GM15510 (cell line): ENCODE measurements around the gene CFAP161.

Source experiments
- POLR2A ChIP-seq: IDR thresholded peaks from 3 replicates; pipeline ENCODE4 v1.6.1; 2011; ENCODE audit warnings: borderline replicate concordance; ENCODE audit not compliant: insufficient read length; ENCODE audit errors: extremely low read depth

The CFAP161 gene

DNA sequence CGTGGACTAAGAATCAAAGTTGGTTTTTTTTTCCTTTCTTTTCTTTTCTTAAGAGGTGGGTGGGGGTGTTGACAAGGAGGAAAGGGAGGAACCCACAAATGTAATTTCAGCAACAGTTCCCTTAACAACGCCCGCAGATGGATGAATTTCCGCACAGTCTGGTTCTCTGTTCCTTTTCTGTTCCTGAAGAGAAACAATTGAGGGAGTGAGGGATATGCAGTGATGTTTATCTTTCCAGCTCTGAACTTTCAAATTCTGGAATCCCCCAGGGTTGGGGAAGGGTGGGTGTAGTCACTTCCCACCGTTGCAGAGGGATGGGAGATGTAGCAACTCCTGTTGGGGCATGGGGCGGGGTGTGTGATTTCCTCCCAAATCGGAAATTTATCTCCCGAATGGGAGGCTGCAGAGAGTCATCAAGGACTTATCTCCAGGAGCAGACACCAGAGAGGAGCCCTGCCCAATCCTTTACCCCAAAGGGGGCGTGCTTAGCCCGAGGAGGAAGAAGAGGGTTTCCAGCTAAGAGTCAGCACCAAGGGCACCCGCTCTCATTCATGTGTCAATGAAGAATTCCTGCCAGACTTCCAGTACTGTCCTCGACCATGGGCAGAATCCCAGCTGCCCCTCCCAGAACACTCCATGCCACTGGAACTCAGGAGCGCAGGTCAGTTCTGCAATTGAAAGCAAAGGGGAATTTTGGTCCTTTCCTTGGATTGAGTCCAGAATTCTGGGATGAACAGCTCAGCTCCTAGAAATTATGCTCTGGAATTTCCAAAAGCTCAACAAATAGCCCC lies 35.0 kb upstream of the CFAP161 start:
- no peak for TF ChIP-seq POLR2A

DNA sequence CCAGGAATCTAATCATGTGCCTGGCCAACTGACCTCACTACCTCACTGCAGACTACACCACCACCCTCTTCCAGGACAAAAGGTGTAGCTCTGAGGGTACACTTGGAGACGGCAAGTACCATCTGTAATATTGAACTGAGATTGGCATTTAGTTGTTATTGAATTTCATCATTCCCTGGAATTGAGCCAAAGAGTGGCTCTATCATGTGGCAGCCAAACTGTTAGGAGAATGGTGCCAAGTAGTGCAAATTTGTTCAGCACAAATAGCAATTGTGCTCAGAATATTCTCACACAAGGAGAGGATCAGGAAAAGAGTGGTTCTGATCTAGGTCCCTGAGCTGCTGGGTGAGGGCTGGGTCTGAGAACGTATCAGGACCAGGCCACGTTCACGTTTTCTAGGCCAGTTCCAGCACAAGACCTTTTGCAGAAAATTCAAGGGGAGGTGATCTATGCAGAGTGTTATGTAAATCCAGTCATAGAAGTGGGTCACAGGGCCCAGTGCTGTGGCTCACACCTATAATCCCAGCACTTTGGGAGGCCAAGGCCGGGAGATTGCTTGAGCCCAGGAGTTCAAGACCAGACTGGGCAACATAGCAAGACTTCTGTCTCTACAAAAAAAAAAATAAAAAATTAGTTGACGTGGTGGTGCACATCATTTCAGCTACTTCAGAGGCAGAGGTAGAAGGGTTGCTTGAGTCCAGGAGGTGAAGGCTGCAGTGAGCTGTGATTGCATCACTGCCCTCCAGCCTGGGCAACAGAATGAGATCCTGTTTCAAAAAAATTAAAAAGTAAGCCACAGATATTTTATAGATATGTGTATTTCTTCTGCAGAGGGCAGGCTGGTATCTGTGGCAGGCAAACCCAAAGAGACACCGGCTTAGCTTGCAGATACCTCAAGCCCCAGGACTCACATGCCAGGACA lies 31.9 kb upstream of the CFAP161 start:
- TF ChIP-seq POLR2A = no peak

DNA sequence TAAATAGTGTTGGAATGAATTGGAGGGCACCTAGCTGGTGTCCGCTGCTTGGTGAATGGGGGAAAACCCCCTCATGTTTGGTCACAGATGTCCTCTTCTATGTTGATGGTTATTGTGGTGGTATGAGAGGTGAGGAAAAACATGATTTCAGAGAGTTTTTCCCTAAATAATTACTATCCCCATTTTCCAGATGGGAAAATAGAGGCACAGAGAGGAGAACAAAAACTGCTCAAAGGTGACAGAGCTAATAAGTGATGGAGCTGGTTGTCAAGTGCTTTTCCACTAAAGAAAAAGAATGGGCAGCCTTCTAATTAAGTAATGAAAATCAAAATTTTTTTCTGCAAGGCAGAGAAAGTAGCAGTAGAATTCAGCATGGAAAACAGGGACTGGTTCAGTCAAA lies 30.2 kb upstream of the CFAP161 start:
- no peak for TF ChIP-seq POLR2A

DNA sequence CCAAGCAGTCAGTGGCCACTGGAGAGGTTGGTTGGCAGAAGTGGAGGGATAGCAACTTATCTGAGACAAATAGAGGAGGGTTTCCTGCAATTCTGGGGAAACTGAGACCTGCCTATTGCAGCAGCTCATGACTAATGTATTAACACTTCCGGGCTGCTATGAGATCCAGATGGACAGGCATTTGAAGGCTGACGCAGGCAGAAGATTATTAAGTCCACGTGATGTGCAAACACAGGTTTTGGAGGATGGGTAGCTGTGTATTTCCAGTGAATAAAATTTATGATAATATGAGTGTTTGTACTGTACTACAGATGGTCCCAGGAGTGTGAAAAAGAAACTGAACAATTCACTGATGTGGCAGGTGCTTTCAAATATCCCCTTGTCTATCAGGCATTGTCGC lies 28.5 kb upstream of the CFAP161 start:
- TF ChIP-seq POLR2A = no peak

DNA sequence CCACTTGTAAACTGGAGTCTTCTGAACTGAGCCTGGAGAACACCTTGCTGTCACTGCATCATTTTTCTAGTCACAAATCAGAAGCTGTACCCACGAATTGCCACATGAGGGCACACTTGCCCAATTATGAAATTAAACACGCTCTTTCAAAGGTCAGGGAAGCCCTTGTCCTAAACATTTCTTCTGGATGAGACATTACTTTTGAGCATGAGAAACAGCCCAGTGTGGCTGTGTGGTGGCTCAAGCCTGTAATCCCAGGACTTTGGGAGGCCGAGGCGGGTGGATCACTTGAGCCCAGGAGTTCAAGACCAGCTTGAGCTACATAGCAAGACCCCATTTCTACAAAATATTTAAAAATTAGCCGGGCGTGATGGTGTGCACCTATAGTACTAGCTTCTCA lies 27.5 kb upstream of the CFAP161 start:
- no peak for TF ChIP-seq POLR2A

DNA sequence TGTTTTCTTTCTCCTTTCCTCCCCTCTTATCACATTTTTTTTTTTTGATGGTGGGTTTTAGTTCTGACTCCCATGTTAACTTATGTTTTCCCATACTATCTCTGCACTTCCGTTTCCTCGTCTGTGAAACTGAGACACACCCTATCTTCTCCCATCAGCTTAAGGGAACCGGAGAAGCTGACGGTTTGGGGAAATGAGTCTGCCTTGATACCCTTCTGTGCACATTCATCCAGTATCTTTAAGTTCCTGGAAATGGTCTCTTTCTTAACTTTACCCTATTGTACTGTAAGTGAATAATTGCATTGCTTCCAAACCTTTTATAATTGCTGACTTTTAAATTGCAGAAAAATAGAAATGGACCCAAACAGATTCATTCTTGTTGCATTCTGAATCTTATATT lies 26.2 kb upstream of the CFAP161 start:
- no peak for TF ChIP-seq POLR2A

DNA sequence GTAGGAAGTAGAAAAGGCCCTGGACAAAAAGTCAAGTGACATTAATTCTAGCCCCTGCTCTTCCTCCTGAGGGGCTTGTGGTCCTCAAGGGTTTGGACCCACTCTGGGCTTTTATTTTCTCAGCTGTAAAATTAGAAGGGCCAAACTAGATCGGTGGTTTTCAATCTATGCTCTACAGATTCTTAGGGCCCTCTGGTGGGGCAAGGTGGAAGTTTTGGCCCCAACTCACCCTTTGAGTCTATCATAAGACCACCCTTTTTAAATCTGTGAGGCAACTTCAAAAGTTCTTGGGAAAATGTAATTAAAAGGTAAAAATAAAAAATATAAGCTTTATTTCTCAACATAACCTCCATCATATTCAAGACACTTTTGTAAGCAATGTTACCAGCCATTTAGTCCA lies 25.6 kb upstream of the CFAP161 start:
- TF ChIP-seq POLR2A = no peak

DNA sequence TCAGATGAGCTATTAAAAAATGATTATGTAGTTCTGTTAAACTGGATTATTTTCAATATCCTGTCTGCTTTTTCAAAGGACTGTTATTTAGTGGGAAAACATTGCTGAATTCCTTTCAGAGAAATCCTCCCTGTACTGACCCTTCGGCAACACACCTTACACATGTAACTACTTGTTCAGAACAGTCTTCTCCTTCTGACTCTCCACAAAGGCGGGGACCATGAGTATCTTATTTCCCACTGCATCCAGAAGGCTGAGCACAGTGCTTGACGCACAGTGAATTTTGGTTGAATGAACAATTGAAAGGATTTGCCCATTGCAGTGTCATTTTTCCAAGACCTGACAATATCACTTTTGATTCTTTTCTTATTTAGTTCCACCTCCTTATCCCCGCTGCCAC lies 23.1 kb upstream of the CFAP161 start:
- no peak for TF ChIP-seq POLR2A

DNA sequence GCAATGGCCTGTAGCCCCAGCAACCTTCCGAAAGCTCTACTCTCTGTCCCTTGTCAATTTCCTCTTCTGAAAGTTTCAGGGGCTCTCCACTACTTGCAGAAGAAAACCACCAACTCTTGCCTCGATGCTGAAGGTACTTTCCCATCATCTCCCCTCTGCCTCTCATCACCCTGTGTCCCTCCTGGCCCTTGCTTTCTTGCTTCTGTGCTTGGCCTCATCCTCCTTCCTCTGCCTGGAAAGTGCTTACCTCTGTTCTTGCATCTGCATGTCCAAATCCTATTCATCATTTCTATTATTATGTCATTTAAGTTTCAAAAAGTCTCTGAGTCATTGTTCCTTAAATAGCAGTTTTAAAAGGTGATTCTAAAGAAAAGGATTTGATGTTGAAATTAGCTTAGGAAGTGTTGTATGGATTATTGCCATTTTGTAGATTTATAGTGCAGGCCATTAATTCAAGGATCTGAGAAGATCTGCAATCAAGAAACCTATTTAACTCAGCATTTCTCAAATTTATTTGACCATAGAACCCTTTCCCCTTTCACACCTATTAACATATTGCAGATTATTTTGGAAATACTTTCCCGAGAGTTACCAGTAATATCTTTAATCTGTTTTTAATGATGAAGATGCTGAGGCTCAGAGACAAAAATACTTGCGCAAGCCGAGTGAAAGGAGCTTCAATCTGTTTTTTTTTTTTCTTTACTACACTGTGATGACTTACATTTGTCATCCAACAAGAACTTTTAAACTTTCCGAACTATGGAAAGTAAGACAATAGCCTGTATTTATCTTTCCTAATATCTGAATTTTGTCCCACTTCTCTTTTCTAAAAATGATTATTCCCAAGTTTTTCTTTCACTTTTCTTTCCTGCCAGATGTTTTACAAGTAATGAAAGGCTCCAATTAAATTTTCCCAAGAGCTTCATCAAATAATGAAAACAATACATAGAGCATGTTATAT lies 22.3 kb upstream of the CFAP161 start:
- no peak for TF ChIP-seq POLR2A

DNA sequence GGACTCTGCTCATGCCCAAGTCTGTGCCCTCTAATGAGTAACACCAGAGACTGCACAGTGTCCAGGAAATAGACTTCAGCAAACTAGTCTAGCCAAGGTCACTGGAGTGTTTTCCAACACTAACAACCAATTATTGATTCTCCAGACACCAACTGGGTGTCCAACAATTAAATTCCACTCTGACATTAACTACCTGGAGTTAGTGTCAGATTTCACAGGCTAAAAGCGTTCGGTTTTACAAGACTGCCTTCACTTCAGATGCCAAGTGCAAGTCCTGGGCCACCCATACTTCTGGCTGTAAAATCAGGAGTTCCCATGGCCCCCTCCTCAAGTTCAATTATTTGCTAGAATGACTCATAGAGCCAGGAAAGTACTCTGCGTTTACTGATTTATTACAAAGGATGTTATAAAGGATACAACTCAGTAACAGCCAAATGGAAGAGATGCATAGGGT lies 20.8 kb upstream of the CFAP161 start:
- no peak for TF ChIP-seq POLR2A

DNA sequence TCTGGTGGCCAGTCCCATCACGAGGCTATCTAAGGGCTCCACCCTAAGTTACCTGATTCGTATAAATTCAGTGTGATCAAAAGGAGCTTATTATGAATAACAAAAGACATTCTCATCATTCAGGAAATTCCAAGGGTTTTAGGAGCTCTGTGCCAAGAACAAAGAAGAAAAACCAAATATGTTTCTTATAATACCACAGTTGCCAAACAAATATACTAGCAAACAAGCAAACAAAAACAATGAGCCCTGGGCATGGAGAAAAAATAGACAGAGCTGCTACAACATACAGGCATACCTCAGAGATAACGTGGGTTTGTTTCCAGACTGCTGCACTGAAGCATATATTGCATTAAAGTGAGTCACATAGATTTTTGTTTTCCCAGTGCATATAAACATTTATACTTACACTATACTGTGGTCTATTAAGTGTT lies 20.2 kb upstream of the CFAP161 start:
- TF ChIP-seq POLR2A = no peak

DNA sequence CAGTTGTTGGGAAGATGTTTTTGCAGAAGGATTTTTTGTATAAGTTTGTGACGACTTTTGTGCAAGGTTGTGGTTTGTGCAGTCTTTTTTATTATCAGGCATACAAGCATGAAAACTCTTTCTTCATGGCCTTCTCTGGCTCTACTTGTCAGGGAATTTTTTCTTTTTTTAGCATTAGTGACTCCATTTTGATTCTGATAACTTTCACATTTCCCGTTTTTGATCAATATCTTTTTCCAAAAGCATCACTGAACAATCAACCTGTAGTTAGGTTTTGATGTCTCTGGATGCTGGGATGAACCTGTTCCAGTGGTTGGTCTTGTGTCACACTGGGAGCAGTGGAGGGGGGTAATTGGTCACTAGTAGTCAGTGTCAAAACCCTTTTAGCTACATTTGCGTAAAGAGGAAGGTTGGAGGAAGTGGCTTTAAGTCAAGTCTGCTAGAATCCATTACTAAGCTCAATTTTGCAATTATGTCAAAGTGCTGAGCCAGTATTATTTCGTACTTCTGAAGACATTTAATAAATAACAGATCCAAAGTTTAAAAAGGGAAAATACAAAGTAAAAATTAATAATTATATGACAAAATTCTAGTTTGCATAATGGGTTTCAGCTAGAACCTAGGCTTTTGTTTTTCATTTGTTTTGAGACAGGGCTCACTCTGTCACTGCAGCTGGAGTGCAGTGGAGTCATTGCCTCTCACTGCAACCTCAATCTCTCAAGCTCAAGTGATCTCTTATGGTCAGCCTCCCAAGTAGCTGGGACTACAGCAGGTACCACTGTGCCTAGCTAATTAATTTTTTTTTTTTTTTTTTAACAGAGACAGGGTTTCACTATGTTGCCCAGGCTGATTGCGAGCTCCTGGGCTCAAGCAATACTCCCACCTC lies 18.8 kb upstream of the CFAP161 start:
- no peak for TF ChIP-seq POLR2A

DNA sequence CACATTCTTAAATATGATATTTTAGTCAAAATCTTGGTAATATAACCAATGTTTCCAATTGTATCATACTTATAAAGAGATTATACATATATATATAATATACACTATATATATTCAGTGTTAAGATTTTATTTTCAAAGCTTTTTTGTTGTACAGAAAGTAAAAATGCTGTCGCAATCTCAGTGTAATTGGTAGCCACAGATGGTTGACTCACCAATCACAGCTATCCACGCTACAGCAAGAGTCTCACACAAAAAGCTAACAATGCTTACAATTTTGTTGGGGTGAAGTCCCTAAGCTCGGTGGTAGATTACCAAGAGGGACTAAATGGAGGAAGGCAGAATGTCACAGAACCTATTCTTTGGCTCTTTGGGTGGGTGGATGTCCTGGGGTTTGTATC lies 16.9 kb upstream of the CFAP161 start:
- no peak for TF ChIP-seq POLR2A
